ENCODE measurements around the gene COL4A6.

Gene COL4A6

DNA sequence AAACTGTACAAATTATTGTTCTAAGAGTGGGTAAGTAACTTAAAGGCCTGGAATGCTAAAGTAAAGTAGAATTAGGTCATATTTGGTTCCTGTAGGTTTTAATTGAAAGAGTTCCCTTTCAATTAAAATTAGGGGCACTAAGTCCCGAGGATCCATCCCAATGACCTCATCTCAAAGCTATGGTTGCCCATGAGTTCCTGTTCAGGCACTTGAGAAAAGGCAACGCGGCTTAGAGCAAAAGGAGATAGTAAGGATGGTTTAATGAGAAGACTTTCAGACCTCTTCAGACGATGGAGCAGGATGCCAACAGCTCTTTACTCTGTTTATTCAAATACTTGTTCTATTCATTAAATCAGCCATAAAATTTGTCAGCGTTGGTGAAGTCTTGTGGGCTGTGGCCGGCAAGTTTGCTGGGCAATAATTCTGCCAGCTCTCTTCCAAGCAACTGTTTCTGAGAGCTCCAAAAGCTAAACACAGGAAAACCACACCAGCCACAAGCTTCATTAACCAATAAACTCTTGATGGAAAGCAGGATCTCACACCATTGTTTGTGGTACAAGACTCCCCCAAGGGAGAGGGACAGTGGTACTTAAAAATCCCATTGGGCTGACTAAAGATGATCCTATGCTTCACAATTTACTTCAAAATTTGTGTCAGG lies 167.4 kb downstream of the COL4A6 start:
- DNase-seq (ENCODE audit: low read depth): no peak

- DNase-seq (ENCODE audit: low read depth): no peak
Measured at GRCh38 chrX:108270280-108270679, 167.9 kb downstream of the COL4A6 start.

- no peak for DNase-seq (ENCODE audit: low read depth)
Measured at GRCh38 chrX:108268434-108269080, 169.7 kb downstream of the COL4A6 start.

DNA sequence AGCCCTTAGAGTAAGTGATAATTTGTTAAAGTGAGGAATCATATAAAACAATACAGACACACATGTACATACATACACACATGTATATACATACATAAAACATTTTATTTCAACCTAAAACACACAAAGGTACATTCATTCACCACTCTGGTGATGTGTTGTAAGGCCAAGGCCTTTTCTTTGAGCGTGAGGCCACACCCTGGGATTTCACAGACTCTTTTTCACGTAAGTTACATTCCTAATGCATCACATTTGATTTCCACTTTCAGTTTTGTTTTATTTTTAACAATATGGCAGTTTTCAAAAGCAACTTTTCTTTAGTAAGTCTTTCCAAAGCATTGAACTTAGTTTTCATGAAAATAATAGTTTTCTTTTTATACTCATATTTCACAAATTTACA lies 170.7 kb downstream of the COL4A6 start:
- DNase-seq (ENCODE audit: low read depth): no peak

- no peak for DNase-seq (ENCODE audit: low read depth)
Measured at GRCh38 chrX:108264376-108264775, 173.8 kb downstream of the COL4A6 start.

DNA sequence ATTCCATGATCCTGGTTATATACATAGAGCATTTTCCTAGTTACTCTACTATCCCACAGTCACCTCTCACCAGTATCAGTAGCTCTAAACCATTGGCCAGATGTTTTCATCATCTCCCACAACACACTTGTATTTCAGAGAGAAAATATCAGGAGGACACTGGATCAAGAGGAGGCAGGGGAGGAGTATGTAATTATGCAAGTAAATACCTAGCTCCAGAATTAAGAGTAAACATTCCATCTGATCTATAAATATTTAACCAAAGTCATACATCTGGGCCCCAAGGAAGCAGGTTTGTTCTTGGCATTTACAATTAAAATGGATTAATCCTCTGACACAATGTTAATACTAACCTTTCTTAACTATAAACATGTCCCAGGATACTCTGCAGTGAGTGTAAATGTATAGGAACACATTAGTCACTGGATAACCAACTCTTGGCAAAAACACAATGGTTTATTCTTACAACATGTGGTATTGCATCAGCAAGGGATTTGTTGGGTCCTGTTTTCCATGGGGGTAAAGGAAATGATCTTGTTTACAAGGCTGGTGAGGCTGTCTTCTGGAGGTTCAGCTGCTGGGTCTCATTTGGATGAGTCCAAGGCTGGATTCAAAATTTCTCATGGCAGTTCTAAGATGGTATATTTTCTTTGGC lies 176.5 kb downstream of the COL4A6 start:
- DNase-seq (ENCODE audit: low read depth): no peak

- no peak for DNase-seq (ENCODE audit: low read depth)
Measured at GRCh38 chrX:108257556-108257955, 180.7 kb downstream of the COL4A6 start.

DNA sequence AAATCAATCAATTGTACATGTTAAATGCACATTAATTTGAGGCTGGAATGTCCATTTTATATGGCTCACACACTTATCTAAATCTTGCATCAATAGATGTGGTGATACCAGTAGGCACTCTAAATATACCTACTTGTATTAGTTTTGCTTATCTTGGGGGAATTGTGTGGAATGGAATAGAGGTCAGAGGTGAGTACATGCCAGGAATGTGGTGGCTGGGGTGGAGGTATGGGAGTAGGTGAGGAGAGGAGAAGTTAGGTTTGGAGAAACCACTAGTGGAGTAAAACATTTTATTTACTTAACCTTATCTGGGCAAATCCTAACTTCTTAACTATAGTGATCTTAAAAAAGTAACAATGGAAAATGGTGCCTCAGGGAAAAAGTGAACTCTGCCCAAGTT lies 183.6 kb downstream of the COL4A6 start:
- no peak for DNase-seq (ENCODE audit: low read depth)

DNA sequence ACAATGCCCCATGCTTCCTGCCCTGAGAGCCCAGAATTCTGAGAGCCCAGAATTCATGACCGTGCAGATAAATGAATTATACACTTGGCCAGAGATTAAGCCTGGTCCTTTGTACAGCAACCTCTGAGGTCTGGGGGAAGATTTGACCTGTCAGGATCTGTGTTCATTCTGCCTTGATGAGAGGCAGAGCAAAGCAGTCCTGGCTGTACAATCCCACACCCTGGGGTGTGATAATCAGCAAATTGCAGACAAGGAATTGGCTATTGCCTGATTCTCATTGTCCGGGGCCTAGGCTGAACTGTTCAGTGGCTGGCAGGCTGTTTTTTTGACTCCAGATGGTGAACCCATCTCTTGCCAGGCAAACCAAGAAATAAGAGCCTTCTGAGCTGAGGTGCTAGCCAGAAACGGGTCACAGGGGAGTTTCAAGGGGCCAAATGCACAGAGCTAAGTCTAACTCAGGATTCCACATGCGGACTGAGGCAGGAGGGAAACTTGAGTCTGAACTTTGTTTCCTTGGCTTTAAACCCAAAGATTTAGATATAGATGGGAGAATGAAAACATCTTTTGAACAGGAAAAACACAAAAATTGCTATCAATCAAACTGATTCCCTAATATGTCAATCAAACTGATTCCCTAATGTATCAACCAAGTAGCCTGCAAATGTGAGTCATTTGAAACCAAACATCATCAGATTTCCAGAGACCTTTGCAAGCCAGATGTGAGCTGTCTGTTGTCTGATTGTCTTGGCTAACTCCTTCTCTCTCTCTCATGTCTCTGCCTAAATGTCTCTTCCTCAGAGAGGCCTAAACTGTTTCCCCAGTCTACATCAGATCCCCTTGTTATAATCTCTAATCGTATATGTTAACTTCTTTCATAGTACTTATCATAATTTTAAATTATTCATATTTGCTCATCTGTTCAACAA lies 187.3 kb downstream of the COL4A6 start:
- DNase-seq (ENCODE audit: low read depth): no peak

DNA sequence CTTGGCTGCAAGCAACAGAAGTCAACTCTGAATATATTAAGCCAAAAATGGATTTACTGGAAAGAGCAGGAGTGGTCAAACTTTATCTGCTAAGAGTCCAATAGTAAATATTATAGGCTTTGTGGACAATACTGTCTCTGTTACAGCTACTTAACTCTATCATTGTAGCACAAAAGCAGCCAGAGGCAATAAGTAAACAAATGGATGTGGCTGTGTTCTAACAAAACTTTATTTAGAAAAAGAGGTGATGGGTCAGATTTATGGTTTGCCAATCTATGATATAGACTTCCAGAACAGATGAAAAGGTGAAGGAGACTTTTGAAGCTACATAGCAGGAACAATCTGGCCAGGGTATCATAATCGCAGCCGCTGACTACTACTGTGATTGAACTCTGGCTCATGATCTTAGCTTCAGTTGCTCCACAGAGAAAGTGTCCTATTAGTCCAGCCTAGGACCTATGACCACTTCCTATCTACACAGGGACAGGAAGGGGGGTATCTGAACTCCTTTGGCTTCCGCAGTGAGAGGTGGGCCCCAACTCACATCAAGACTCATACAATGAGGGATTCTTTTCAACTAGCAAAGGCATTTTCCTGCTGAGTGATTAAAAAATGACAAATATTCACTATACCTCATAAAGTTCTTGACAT lies 191.8 kb downstream of the COL4A6 start:
- DNase-seq (ENCODE audit: low read depth): no peak

GRCh38 chrX:108245462-108245861 lies 192.8 kb downstream of the COL4A6 start:
- no peak for DNase-seq (ENCODE audit: low read depth)

DNA sequence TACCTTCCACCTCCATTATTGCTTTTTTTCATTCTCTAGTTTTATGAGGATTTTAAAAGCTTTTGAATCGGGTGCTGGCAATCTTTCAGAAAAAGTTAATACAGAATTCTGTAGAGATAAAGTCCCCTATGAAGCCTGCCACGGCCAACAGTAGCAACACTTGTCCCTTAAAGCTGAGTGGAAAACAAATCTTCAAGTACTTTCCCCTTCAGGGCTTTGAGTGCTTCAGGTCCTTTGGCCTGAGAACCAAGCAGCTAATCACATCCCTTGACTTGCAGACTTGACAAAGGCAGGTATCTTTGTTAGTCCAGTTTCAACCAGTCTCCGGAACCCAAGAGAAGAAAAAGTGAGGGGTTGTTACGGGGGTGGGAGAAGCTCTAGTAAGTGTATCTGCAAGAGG lies 202.2 kb downstream of the COL4A6 start:
- DNase-seq (ENCODE audit: low read depth): no peak

GRCh38 chrX:108230574-108230973 lies 207.6 kb downstream of the COL4A6 start:
- no peak for DNase-seq (ENCODE audit: low read depth)

DNA sequence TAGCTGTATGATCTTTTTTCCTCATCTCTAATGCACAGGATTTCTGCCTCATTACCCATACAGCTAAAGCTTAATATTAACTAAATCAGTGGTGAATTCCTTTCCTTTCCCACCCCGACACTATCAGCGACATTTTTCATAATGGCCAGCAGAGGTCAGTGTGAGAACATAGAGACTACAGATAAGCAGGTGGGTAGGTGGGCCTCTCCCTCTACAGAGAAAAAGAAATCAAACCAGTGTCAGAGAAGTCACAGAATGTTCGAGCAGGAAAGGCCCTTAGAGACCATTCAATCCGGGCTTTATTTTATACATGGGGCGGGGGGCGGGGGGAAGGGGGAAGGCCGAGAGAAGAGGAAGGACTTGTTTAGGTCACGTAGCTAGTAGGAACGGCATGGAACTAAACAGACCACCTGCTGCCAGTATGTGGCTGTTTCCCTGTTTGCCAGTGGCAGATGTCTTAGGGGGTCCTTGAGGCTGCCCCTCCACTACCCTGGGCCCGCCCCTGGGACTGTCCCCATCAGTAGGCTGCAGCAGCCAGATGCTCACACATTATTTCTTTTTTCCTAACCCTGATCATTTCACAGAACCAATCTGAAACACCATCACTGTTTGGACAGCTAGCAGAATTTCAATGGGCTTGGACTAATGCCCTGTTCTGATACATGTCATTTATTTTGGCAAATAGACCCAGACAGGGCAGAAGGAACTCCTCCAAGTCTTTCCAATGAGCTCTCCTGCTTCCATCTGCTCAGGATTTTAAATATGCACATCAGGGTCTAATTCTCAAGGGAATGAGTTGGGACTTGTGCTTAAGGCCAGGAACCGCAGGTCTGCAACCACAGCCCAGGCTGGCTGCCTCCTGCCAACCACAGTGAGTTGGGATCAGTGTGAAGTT lies 213.2 kb downstream of the COL4A6 start:
- DNase-seq (ENCODE audit: low read depth): no peak

DNA sequence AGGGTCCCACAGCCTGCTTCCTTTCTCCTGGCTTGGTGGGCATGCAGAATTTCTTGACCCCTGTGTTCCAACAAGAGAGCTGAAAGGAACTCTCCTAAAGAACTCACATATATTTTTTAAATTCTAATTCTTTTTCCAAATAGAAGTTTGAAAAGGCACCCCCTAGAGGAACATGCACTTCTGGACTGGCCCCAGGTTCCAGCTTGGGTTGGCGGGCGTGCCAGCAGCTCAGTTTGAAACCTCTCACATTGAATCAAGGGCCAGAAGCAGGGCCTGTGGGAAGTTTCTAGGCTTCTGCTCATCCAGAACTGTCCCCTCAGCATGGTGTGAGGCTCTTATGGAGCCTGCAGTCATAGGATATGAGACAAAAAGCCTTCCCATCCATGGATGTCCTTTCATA lies 214.0 kb downstream of the COL4A6 start:
- no peak for DNase-seq (ENCODE audit: low read depth)

- DNase-seq (ENCODE audit: low read depth): no peak
Measured at GRCh38 chrX:108223585-108223984, 214.6 kb downstream of the COL4A6 start.

GRCh38 chrX:108221301-108221864 lies 216.8 kb downstream of the COL4A6 start:
- DNase-seq (ENCODE audit: low read depth): no peak

DNA sequence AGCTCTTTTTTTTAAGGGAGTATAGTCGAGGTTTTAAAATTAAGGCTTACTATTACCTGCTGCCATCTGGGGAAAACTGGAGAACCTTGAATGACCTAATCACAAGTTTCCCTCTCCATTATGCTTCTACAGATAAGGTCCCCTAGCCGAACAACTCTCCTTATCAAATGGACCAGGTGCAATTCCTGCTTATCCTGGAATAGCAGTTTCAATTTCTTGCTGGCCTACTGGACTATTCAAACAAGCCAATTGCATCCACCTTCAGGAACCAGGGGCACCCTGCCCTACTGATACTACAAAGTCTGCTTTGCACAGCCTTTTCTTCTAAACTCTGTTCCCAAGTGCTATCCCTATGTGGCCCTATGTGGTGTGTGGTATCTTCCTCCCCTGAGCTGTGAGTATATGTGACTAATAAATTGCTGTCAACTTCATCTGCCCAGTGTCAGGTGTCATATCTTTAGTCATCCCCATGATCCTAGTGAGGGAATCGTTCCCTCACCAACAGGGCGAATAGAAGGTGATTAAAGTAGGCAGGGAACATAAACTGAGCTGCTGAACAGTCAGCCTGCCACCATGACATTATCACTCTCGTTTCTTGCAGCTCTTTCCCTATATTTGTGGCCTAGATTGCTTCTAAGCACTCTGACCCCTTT lies 218.1 kb downstream of the COL4A6 start:
- no peak for DNase-seq (ENCODE audit: low read depth)

DNA sequence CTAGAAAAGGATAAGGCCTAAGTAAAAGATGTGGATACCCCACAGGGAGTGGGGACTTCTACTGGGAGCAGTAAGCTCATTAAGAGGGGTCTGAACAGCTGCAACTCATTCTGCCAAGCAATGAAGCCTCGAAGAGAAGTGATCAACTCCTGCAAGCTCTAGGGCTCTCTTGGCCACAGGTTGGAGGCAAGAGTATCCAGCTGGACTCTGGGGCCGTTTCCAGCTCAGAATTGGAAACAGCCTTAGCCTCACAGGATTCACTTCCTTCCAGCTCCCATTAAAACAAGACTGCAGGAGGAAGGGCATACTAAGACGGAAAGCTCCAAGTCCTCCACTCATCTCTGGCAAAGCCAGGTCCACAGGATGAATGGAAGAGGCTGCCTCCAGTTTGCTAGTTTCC lies 220.3 kb downstream of the COL4A6 start:
- no peak for DNase-seq (ENCODE audit: low read depth)

Measured in stimulated activated CD8-positive, alpha-beta memory T cell treated with anti-CD3 and anti-CD28 coated beads, Interleukin-4, amount 100 ng/mL, for 24 hours (primary cell).